Measurements from ENCODE around the gene AARS2.

Gene AARS2

DNA sequence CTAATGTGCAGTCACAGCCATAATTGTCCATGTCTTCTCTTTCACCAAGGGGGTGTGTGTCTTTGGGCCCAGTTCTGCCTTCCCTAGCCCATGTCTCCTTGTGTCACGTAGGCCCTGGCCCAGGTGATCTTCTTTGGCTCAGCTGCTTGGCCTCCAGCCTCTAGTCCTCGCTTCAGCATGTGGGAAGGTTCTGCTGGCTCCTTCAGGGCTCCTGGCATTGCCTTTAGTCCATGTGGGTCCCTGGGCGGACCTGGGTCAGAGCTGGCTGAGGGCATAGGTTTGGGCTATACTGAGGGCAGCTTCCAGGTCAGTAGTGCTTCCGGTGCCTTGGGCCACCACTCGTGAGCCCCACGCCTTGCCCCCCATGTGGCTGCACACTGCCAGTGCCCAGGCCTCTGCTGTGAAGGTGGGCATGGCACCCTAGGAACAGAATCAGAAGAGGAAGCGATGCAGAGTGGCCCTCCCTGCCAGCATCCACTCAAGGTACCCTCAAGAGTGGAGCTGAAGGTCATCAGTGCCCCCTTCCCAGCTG, 12.8 kb downstream of the AARS2 start:
- TF ChIP-seq, protein P1, sequence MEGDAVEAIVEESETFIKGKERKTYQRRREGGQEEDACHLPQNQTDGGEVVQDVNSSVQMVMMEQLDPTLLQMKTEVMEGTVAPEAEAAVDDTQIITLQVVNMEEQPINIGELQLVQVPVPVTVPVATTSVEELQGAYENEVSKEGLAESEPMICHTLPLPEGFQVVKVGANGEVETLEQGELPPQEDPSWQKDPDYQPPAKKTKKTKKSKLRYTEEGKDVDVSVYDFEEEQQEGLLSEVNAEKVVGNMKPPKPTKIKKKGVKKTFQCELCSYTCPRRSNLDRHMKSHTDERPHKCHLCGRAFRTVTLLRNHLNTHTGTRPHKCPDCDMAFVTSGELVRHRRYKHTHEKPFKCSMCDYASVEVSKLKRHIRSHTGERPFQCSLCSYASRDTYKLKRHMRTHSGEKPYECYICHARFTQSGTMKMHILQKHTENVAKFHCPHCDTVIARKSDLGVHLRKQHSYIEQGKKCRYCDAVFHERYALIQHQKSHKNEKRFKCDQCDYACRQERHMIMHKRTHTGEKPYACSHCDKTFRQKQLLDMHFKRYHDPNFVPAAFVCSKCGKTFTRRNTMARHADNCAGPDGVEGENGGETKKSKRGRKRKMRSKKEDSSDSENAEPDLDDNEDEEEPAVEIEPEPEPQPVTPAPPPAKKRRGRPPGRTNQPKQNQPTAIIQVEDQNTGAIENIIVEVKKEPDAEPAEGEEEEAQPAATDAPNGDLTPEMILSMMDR (conservative IDR thresholded peaks at IDR 0.05; ENCODE audit: low read depth, low read length) = no peak
- no peak overlapping the region for H3K4me3 ChIP-seq (ENCODE audit: low read length)
- no peak for DNase-seq (ENCODE audit: low read depth)

DNA sequence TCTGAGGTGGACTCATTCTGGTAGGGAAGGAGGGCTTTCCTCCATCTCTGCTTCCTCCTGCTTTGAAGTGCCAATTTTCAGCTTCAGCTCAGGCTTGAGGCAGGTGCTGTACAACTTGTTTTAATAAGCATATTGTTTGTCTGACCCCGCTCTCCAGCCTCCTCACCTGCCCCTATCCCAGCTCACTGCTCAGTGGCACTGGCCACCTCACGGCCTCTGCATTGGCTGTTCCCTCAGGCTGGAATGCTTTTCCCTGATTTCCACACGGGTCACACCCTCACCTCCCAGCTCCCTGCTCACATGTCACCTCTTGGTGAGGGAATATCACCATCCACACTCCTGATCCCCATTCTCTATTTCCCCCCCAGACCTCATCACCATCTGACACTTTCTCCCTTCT, 14.3 kb downstream of the AARS2 start:
- TF ChIP-seq, protein P1 (conservative IDR thresholded peaks at IDR 0.05; ENCODE audit: low read depth, low read length) = no peak
- DNase-seq (ENCODE audit: low read depth) = no peak
- H3K4me3 ChIP-seq (ENCODE audit: low read length) = no peak overlapping the region

DNA sequence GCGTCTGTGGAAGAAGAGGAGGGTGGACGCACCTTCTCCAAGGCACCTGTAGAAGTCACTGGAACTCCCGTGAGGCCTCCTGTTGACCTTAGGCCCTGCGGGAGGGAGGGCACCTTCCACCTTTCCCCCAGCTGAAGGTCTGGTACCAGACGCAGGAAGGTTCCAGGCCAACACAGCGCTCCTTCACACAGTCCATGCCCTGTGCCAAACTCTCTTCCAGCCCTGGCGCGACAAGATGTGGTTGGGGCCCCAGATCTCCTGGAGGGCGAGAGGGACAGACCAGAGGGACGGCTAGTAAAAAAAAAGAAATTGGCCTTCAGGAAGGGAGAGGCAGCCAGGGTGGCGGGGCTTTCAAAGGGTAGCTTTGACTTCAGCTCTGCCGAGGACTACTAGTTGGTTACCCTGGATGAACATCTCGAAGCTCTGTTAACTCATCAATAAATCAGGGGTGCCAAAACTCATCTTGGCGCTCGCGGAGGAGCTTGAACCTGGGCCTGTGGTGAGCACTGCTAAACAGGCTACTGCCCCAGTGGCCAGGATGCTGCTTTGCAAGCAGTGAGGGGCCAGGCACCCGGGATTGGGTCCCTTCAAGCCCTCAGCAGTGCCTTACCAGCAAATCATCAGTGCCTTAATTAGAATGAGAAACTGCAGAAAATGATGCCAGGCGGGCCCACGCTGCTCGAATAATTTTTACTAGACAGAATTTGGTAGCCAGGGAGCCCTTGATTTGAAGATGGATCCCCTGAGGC, 14.9 kb downstream of the AARS2 start:
- H3K4me3 ChIP-seq (ENCODE audit: low read length) = no peak overlapping the region
- DNase-seq (ENCODE audit: low read depth) = no peak
- TF ChIP-seq, protein P1 (conservative IDR thresholded peaks at IDR 0.05; ENCODE audit: low read depth, low read length) = no peak

DNA sequence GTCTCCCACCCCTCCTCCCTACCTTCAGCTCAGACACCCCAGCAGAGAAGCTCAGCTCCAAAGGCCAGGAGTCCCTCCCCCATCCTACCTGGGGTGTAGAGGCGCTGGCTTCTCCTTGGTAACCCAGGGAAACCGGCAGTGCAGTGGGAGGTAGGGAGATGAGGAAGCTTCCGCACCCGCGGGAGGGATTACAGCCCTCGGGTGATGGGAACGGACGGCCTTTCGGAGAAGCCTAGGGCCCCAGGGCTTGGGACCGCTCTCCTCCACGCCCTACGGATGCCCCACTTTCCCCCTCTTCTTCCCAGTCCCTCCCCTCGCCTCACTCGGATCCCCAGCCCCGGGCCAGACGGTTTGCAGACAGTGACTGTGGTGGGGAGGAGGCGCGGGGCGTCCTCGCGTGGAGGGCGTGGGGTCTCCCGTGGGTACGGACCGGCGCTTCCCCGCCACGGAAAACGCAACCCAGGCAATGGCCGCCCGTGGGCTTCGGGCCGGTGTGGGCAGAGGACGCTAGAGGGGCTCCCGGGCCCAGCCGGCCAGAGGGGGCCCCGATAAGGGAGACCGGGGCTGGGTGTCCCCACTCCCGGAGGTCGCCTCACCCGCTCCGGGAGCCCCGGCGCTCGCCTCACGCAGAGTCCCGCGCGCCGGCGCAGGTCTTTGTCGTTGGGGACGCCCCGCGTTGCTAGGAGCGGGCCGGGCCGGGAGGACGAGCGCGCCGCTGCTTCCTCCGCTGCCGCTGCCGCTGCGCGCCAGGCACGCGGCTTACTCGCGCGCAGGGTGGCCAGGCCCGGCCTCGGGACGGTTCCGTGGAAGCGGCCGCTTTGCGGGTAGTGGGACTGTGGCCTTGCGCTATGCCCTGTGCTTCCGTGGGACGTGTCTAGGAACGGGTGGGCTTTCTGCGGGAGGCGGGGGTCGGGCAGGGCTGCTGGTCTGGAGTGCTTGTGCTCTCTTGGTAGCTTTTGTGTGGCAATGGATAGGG, 15.8 kb downstream of the AARS2 start:
- DNase-seq (ENCODE audit: low read depth) = no peak
- TF ChIP-seq, protein P1 (conservative IDR thresholded peaks at IDR 0.05; ENCODE audit: low read depth, low read length) = no peak
- peak overlapping the region; percentile 45 for H3K4me3 ChIP-seq (ENCODE audit: low read length)

DNA sequence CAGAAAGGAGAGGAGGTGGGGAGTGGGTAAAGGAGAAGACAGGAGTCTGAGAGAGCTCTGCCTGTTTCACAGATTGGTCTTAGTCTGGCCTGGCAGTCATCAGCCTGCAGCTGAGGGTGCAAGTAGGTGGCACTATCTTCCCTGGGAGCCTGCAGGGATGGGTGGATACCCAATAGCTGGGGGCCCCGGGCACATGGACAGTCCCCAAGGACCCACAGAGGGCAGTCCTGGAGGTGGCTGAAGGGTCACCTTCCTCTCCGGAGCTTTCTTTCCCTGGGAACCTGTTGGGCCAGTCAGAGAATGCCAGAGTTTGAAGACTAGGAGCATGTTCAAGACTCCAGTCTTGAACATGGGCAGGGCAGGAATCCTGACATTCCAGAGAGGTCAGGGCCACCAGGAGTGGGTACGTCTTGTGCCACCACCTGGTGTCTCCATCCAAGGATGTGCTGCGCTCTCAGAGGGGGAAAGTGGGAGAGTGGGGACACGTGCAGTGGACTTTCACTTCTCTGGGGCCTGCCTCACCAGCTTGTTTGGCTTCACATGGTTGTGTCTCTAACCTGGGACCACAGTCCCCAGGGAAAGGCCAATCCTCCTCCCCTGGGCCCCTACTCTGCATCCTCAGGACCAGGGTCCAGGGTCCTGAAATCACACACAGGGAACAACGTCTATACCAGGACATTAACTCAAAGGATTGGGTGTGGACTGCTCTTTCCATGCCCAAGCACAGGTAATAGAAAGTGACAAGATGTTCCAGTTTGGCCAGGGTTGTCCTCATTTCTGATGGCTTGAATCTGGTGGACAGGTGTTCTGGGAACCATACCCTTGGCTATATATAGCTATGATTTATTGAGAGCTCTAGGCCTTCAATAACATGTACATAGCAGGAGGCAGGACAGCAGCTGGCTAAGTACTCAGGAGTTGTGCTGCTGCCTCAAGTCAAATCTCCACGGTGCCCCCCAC, 18.0 kb downstream of the AARS2 start:
- DNase-seq (ENCODE audit: low read depth) = no peak
- TF ChIP-seq, protein P1 (conservative IDR thresholded peaks at IDR 0.05; ENCODE audit: low read depth, low read length) = no peak
- no peak overlapping the region for H3K4me3 ChIP-seq (ENCODE audit: low read length)

DNA sequence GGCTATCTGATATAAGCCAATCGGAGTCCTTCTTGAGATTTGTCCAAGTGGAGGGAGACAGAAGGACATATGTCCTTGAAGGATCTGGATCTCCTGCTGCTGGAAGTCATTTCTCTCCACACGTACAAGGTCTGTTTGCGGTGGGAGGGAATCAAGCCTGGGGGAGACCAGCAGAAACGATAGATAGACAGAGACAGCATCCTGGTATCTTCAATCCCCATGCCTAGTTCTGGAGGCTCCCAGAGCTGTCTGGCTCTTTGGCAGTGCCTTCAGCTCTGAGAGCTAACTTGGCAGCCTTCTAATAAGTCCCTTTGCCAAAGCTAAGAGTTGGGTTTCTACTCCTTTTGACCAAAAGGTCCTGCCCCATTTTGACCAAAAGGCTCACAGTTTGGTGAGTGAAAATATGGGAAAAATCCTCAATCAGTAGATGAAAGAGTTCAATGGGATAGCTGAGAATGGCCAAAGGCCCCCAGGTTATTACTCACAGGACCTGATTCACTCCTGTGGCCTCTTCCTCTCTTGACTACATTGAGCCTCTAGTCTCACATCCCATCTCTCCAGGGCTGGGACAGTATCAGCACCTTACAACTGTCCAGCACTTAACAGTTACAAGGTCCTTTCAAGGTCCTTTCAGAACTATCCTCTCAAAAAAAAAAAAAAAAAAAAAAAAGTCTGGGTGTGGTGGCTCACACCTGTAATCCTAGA, 20.3 kb downstream of the AARS2 start:
- H3K4me3 ChIP-seq (ENCODE audit: low read length) = no peak overlapping the region
- TF ChIP-seq, protein P1 (conservative IDR thresholded peaks at IDR 0.05; ENCODE audit: low read depth, low read length) = no peak
- DNase-seq (ENCODE audit: low read depth) = no peak

Data from retinal pigment epithelial cell (primary cell).